HG02571 (cell line): ENCODE results near the gene PAFAH1B2.
"Not testable (repeated sequence)": the region's sequence is repeated elsewhere in the genome, so short reads cannot be mapped to it uniquely, and the experiment has no call there.

Source experiments
- ATAC-seq: cut with Tn5 transposase; IDR thresholded peaks from one replicate; pipeline ENCODE4 v1.9.1; 2021; ENCODE audit warnings: mild to moderate bottlenecking, moderate library complexity; ENCODE audit not compliant: unreplicated experiment

The PAFAH1B2 gene

DNA sequence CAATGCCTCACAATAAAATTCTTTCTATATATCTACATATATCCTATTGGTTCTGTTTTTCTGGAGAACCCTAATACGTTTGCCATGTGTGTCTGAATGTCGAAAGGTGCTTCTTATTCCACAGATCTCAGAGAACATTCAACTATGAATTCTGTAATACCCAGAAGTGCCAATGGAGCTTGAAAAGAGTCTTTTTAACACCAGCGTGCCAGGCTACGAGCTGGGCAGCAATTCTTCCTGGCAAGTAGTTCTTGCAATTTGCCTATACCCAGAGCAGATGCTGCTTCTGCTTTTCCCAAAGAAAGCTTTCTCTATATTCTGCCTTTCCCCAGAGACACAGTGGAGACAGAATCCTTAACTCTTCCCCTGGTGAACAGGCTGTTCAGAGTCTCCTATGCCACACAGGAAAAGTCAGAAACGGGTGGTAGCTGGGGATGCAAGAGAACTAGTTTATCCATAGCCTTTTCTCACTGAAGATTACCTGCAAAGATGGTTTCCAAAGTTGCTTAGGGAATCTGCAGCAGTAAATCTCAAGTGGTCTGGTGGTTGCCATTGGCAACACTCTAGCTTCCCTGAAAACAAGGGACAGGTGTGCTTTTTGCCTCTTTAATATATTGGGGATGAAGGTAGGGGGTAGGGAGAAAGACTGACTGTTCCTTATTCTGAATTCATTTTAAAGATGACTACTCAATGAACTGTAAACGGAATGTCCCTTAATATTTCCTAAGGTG, 16.8 kb upstream of the PAFAH1B2 start:
- ATAC-seq: no peak

DNA sequence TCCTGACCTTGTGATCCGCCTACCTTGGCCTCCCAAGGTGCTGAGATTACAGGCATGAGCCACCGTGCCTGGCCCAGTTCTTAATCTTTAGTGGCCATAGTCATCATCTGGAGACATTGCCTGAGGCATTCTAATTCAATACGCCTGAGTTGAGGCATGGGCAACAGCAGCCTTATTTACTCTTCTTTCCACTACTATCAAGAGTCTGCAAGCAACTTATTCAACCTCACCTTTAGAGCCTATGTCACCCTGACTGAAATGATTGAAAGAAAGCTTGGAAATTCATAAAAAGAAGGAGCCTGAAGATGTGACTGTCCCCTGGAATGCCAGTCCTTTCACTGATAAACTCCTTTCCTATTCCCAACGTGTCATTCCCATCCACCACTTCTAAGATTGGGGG, 15.8 kb upstream of the PAFAH1B2 start:
- ATAC-seq: no peak

GRCh38 chr11:117130396-117130795, 13.7 kb upstream of the PAFAH1B2 start:
- ATAC-seq: not testable (repeated sequence)

GRCh38 chr11:117130879-117131278, 13.2 kb upstream of the PAFAH1B2 start:
- no peak for ATAC-seq

DNA sequence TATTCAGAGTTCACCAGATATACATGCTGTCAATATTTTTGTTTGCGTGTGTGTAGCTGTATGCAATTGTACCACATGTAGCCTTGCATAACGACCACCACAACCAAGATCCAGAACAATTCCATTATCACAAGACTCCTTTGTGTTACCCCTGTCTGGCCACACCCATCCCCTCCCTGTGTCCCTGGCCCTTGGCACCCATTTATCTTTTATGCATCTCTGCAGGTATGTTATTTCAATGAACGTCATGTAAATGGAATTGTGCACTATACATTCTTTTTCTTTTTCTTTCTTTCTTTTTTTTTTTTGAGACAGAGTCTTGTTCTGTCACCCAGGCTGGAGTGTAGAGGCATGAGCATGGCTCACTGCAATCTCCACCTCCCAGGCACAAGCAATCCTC, 9.7 kb upstream of the PAFAH1B2 start:
- ATAC-seq: no peak

- ATAC-seq: not testable (repeated sequence)
Measured at GRCh38 chr11:117134979-117135378, 9.1 kb upstream of the PAFAH1B2 start.

DNA sequence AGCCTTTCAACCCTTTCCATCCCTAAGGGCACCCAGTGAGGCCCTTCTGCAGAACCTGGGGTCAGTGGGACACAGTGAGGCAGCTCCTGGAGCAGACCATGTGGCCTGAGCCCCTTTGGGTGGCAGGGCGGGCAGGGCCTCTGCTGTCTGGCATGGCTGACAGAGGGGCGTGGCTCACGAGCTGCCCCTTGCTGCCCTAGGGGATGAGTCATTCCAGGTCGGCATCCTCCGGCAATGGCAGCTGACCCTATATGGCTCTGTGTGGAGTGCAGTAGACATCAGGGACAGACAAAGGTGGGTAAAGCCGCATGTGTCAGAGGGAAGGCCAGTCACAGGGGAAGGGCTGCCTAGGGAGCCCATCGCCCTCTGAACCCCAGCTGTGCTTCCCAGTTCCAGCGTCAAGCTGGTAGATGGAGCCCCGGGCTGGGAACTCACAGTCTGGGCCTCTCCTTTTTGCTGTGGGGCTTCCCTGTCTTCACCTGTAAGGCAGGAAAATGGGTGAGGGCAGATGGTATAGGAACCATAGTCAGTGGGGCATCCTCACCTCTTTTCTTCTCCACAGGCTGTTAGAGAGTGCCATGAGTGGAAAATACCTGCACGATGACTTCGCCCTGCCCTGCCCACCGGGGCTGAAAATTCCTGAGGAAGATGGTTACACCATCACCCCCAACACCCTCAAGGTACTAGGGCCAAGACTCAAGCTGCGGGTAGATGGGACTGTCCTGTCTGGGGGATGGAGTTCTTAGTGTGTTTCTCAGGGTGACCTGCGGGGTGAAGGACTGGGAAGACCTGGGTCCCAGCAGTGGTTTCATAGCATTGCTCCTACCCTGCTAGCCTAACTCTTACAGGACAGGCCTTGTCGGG, 6.6 kb upstream of the PAFAH1B2 start:
- ATAC-seq: not testable (repeated sequence)

DNA sequence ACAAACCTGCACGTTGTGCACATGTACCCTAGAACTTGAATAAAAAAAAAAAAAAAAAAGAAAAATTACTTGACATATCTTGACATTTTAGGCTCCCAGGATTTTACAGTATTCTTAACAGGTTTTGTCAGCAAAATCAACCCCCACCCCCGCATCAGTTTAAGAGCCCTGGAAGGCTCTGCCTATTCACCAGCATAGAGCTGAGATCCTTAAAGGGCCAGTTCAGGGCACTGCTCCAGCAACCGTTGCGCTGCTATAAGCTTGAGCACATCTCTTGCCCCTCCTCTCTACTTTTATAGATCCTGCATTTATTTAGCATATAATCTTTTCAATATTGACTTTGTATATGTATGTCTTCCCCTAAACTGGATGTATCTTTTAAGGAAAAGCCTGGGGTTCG, 697 bp upstream of the PAFAH1B2 start:
- peak; percentile 17 for ATAC-seq

DNA sequence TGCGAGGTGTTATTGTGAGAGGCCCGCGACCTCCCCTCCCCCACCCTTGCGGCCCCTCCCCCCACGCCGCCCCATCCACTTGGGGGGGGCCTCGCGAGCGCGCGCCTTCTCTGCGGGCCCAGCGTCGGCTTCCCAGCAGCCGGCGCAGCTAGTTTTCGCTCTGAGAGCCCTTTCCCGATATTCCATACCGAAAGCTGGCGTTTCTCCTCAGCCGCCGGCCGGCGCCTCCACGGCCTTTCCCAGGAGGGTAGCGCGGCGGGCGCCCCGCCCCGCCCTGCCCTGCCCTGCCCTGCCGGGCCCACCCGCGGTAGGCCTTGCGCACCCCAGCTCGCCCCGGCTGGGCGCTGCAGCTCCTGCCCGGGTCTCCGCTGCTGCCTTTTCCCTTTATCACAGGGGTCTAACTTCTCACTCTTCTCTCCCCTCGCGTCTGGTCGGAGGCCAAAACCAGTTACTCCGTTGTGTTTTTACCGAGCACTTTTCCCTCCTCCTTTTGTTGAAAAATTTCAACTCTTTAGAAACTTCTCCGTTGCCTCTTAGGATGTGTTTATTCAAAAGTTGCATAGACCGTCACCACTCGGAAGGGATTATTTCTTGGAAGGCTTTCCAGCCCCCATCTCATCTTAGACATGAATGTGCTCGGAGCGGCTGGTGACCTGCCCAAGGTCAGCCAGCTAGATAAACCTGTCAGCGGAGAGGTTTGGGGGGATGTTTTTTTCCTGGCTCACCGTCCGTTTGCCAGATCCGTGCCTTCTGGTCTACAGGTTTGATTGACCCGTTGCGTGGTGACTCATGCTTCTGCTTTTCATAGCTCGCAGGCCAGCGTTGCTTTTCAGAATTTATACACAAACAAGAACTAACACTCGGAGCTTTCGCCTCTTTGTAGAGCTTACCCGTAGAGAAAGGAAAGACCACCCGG, 648 bp downstream of the PAFAH1B2 start:
- peak; percentile 37 for ATAC-seq

- ATAC-seq: no peak
Measured at GRCh38 chr11:117145393-117145761, 1.3 kb downstream of the PAFAH1B2 start.

GRCh38 chr11:117146521-117146920, 2.4 kb downstream of the PAFAH1B2 start:
- ATAC-seq: no peak

GRCh38 chr11:117152066-117152465, 8.0 kb downstream of the PAFAH1B2 start:
- no peak for ATAC-seq

GRCh38 chr11:117154468-117154867, 10.4 kb downstream of the PAFAH1B2 start:
- ATAC-seq: no peak

- no peak for ATAC-seq
Measured at GRCh38 chr11:117157507-117157906, 13.4 kb downstream of the PAFAH1B2 start.

DNA sequence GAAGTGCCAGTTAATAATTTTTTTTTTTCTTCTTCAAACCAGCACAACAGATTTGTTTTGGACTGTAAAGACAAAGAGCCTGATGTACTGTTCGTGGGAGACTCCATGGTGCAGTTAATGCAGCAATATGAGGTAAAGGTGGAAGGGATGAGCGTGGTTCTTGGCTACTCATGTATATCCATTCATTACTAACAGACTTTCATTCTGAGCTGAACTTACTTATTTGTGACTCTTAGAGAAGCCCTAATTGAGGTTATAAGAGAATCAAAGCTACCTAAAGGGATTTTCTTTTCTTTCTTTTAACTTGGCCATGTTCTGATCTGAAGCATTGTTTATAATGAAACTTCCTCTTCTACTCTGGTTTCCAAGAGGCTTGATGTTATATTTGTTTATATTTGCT, 15.8 kb downstream of the PAFAH1B2 start:
- ATAC-seq: no peak

GRCh38 chr11:117160826-117161225, 16.7 kb downstream of the PAFAH1B2 start:
- no peak for ATAC-seq

DNA sequence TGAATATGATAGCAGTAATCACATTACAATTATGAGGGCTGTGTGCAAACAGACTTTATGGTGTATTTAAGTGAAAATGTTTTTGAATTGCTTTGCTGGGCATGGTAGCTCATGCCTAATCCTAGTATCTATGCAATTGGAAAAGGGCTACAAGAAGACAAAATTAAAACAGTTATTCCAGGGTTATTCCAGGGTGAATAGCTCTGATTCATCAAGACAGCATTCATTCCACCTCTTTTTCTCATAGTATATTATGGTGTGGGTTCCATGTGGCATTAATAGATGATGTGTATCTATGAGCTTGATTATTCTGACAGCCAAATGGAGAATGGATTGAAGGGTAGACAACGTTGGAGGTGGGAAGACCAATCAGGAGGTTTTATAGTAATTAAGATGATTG, 22.4 kb downstream of the PAFAH1B2 start:
- no peak for ATAC-seq

DNA sequence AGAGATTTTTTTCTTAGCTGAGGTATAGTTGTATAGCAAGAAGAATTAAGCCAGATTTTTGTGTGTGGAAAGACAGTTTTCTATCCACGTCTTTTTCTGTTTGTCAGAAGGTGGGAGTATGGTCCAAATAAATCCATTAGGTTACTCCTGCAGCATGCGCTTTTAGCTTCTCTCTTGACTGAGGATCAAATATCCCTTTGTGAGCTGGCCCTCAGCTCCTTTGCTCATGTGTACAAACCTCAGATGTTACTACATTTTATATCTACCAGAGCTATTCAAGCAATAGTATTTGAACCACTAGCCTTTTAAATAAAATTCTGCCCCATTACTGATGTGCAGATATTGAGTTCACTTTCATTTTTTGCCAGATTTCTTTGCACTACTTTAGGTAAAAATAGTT, 25.6 kb downstream of the PAFAH1B2 start:
- no peak for ATAC-seq

DNA sequence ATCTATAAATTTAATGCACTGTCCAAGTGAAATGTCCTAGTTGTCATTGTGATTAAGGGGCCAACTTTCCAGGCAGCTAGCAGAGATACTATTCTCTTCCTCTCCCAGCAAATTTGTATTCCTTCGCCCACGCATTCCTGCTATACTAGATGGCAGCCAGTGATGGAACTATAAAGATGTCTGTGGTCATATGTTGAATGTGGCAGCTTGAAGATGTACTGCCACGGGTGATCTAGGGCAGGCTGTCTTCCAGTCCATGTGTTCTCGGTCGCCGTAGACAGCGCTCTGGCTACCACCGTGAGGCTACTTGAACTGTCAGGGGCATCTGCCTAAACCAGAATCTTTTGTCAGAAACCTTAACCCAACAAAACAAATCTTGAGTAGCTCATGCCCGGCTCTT, 26.1 kb downstream of the PAFAH1B2 start:
- ATAC-seq: no peak

GRCh38 chr11:117171007-117171403, 26.9 kb downstream of the PAFAH1B2 start:
- ATAC-seq: no peak

- ATAC-seq: no peak
Measured at GRCh38 chr11:117171404-117172061, 27.4 kb downstream of the PAFAH1B2 start.
